HepG2 (cell line): ENCODE results near the gene COL5A1. TPM values are rescaled to one million over a fixed set of nuclear protein-coding genes. Genes with fewer than 3 reads are reported as not detected.

Experiments used
- ATAC-seq: fragments of 200-7000 bp; cut with Tn5 transposase; 3 replicates; pipeline ENCODE4 v1.9.1; 2020; ENCODE audit warnings: mild to moderate bottlenecking, moderate library complexity
- BruUV-seq: library from RNA; stranded (reverse); fragments of 400-500 nt; replicated peaks from 2 replicates; lab custom pipeline; 2021; lab: Mats Ljungman, UMichigan
- CTCF ChIA-PET: fragments of 300-600 bp; formaldehyde crosslinking; extraction: SDS; loops from one replicate; lab custom pipeline; 2021; ENCODE audit warnings: low total read pairs, inconsistent platforms, low intra/inter-chr PET ratio; lab: Yijun Ruan, JAX
- POLR2A ChIA-PET: fragments of 350-600 bp; sonication (Branson Sonifier 250); formaldehyde crosslinking; loops from one replicate; lab custom pipeline; 2020; ENCODE audit warnings: antibody characterized with exemption, inconsistent platforms; lab: Yijun Ruan, JAX
- DNase-seq: peaks from one replicate; pipeline ENCODE4 v3.0.0-alpha.2; 2015; ENCODE audit warnings: low spot score
- FAIRE-seq: peaks from 3 replicates; lab custom pipeline; 2011; peaks lifted over from hg19 to GRCh38; lab: Jason Lieb, UNC
- H2AFZ ChIP-seq: one replicate; pipeline ENCODE4 v1.6.1; 2011; ENCODE audit warnings: low read length, inconsistent platforms
- H3K27ac ChIP-seq: fragments of 300-600 bp; 3 replicates; pipeline ENCODE4 v1.8.0; 2011; ENCODE audit warnings: mixed run types, mild to moderate bottlenecking, mixed read lengths, low read length, inconsistent platforms; ENCODE audit not compliant: insufficient read depth; ENCODE audit errors: extremely low read length
- H3K27me3 ChIP-seq, 2 experiments: fragments of 200-600 bp in 1 of 2; 2 replicates in 1 of 2; 3 replicates in 1 of 2; pipeline versions ENCODE4 v1.6.0 to v1.8.0; 2011; ENCODE audit warnings: low read length in 2 of 2, mild to moderate bottlenecking in 2 of 2, moderate library complexity in 2 of 2, inconsistent platforms in 1 of 2; ENCODE audit not compliant: insufficient read depth in 2 of 2, control insufficient read depth in 1 of 2
- H3K36me3 ChIP-seq, 2 experiments: fragments of 200-600 bp in 1 of 2; replicated peaks in 1 of 2; 2 replicates in 1 of 2; 3 replicates in 1 of 2; pipeline versions ENCODE4 v1.5.1 to v1.8.0; 2011; ENCODE audit warnings: low read length in 2 of 2, inconsistent platforms in 1 of 2; ENCODE audit not compliant: insufficient read depth in 2 of 2, control insufficient read depth in 1 of 2
- H3K4me1 ChIP-seq: 2 replicates; pipeline ENCODE4 v1.5.1; 2012; ENCODE audit warnings: low read length, inconsistent platforms; ENCODE audit not compliant: insufficient read depth
- H3K4me2 ChIP-seq: 2 replicates; pipeline ENCODE4 v1.6.0; 2011; ENCODE audit warnings: low read depth, low read length, inconsistent platforms
- H3K4me3 ChIP-seq, 3 experiments: fragments of 200-600 bp in 1 of 3; sonication (generic), shearing (Covaris generic) in 1 of 3; replicated peaks in 1 of 3; 2 replicates each; pipeline ENCODE4 v1.5.1; 2011 to 2016; ENCODE audit warnings: low read length in 3 of 3, inconsistent platforms in 2 of 3, low read depth in 2 of 3, mild to moderate bottlenecking in 2 of 3, control low read depth in 1 of 3, mixed read lengths in 1 of 3; ENCODE audit not compliant: insufficient read depth in 1 of 3
- H3K79me2 ChIP-seq: one replicate; pipeline ENCODE4 v1.6.1; 2011; ENCODE audit warnings: low read length, inconsistent platforms; ENCODE audit not compliant: insufficient read depth
- H3K9ac ChIP-seq: 2 replicates; pipeline ENCODE4 v1.6.0; 2011; ENCODE audit warnings: mild to moderate bottlenecking, low read depth, low read length, inconsistent platforms; ENCODE audit not compliant: insufficient read depth
- H3K9me3 ChIP-seq: 2 replicates; pipeline ENCODE4 v1.5.1; 2012; ENCODE audit warnings: mild to moderate bottlenecking, low read length
- H4K20me1 ChIP-seq: 2 replicates; pipeline ENCODE4 v1.6.0; 2011; ENCODE audit warnings: inconsistent platforms, mild to moderate bottlenecking, low read length, moderate library complexity; ENCODE audit not compliant: insufficient read depth
- HMG20A ChIP-seq: IDR thresholded peaks from 2 replicates; pipeline ENCODE4 v1.6.1; 2016; ENCODE audit warnings: borderline replicate concordance
- KDM4B ChIP-seq: sonication (generic); formaldehyde crosslinking; IDR thresholded peaks from 2 replicates; pipeline ENCODE4 v1.4.0; 2020; ENCODE audit warnings: missing genetic modification reagents
- MEF2D ChIP-seq: sonication (generic); formaldehyde crosslinking; IDR thresholded peaks from 2 replicates; pipeline ENCODE4 v1.5.1; 2020; ENCODE audit warnings: mild to moderate bottlenecking, missing genetic modification reagents
- PITX1 ChIP-seq: sonication (generic); formaldehyde crosslinking; IDR thresholded peaks from 2 replicates; pipeline ENCODE4 v1.5.1; 2020; ENCODE audit warnings: mild to moderate bottlenecking, missing genetic modification reagents
- ZBTB2 ChIP-seq: sonication (generic); formaldehyde crosslinking; IDR thresholded peaks from 2 replicates; pipeline ENCODE4 v1.8.0; 2022; ENCODE audit warnings: low read depth, missing genetic modification reagents
- ZBTB21 ChIP-seq: sonication (generic); formaldehyde crosslinking; IDR thresholded peaks from 2 replicates; pipeline ENCODE4 v1.4.0; 2020; ENCODE audit warnings: missing genetic modification reagents
- ZNF136 ChIP-seq: sonication (generic); formaldehyde crosslinking; IDR thresholded peaks from 2 replicates; pipeline ENCODE4 v1.8.1; 2022; ENCODE audit warnings: low read depth, mild to moderate bottlenecking, moderate library complexity, missing genetic modification reagents
- WGBS: methylation state at CpG from one replicate; pipeline ENCODE4 v1.1.6; 2017; ENCODE audit warnings: low lambda C conversion rate; 5-methylcytosine and 5-hydroxymethylcytosine counted together
- in situ Hi-C: cut with HindIII; loops from 2 replicates; pipeline ENCODE4 v1.10.0; 2017; ENCODE audit warnings: low pct_unique_long_range_greater_than_20kb; ENCODE audit not compliant: extremely low pct_ligation_motif_present
- intact Hi-C: fragments of 100-400 bp; cut with micrococcal nuclease; formaldehyde crosslinking; loops from one replicate; pipeline ENCODE4 v1.10.0; 2022; ENCODE audit not compliant: unreplicated experiment
- polyA plus RNA-seq, 8 experiments: library from polyadenylated mRNA; depleted of rRNA in 3 of 8; stranded (reverse) in 7 of 8; unstranded in 1 of 8; fragments of >200 nt; fragmentation: Illumina TruSeq in 4 of 8; extraction: Trizol in 4 of 8; gene quantifications; 2 replicates each; pipeline versions ENCODE4 v1.2.1 to v1.2.3, GENCODE V29; 2011 to 2016; ENCODE audit warnings: low read depth in 4 of 8, missing spikeins in 1 of 8, mixed read lengths in 1 of 8; ENCODE audit not compliant: insufficient read depth in 1 of 8
- total RNA-seq, 5 experiments: library from RNA; depleted of rRNA; stranded (reverse); fragments of >200 nt; fragmentation: Illumina TruSeq; extraction: Trizol; gene quantifications; 2 replicates each; pipeline ENCODE4 v1.2.3, GENCODE V29; 2016; ENCODE audit warnings: low read depth in 1 of 5
- TF ChIP-seq, protein P1 (sequence below): sonication (generic); formaldehyde crosslinking; IDR thresholded peaks from 2 replicates; pipeline ENCODE4 v1.9.0; 2022; ENCODE audit warnings: missing genetic modification reagents, mild to moderate bottlenecking, borderline replicate concordance
- TF ChIP-seq, protein P2 (sequence below): sonication (generic); formaldehyde crosslinking; IDR thresholded peaks from 2 replicates; pipeline ENCODE4 v1.4.0; 2020; ENCODE audit warnings: mild to moderate bottlenecking, missing genetic modification reagents

COL5A1 gene
- total and polyA plus RNA-seq, 2 of the 13 experiments (the other 11 are each of a cell fraction or from before 2014, with no cell fraction given): not detected

DNA sequence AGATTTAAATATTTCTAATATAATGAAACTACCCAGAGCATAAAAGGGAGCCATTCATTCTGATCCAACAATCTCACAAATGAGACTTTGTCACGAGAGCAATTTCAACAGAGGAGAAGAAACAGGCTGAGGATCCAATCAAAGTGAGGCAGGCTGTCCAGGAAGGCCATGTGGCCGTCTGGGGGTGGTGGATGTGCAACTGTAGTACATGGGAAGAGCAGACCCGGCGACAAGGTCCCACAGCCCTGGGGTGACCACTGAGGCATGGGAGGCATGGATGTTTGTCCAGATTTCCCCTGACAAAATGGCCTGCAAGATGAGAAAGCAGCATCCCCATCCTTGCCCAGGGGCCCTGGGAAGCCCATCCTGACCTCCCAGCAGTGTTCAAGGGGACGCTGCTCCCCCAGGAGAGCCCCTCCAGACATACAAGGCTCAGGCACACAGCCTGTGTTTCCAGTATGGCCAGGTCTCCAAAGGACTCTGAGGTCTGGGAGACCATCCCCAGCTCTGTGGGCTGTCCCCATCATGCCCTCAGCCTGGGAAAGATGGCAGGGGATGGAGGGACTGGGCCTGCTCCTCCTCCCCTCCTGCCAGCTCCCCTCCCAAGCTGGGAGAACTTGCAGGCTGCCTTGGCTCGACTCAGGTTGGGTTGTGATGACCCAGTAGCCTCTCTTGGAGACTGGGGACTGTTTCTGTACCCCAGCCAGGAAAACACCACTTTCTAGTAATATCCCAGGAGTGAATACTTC is 211.5 kb downstream of the COL5A1 start:
- no peak for ATAC-seq
- Histone ChIP-seq H3K4me1 (no peaks in the 10 kb centered on the region), H4K20me1 (no peaks in the 10 kb centered on the region), H3K9ac (no peak overlapping the region), H3K36me3 (no peaks in the 10 kb centered on the region), H3K9me3 (no peaks in the 10 kb centered on the region; the same call in none of the 2 replicates), H3K4me2 (no peak overlapping the region), H3K27me3 (peaks cover 0 to 29% of the 10 kb centered on the region in 2 experiments; a peak in 3 of 5 replicates), H3K27ac (no peak overlapping the region), H3K4me3 (no peak overlapping the region), H2AFZ (no peak overlapping the region), H3K79me2 (no peaks in the 10 kb centered on the region)
- in situ Hi-C loops (no loop called here), intact Hi-C loops (no loop called here)
- DNase-seq: no peak
- ChIA-PET POLR2A (no interaction called here), CTCF (no interaction called here)
- WGBS: 4% methylated on average over 5 of the region's 6 CpGs
- TF ChIP-seq, protein P1, sequence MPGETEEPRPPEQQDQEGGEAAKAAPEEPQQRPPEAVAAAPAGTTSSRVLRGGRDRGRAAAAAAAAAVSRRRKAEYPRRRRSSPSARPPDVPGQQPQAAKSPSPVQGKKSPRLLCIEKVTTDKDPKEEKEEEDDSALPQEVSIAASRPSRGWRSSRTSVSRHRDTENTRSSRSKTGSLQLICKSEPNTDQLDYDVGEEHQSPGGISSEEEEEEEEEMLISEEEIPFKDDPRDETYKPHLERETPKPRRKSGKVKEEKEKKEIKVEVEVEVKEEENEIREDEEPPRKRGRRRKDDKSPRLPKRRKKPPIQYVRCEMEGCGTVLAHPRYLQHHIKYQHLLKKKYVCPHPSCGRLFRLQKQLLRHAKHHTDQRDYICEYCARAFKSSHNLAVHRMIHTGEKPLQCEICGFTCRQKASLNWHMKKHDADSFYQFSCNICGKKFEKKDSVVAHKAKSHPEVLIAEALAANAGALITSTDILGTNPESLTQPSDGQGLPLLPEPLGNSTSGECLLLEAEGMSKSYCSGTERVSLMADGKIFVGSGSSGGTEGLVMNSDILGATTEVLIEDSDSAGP (CRISPR knock-in tag): no peak
- TF ChIP-seq ZBTB21 (no peak), HMG20A (no peak), KDM4B (CRISPR knock-in tag) (no peak), PITX1 (CRISPR knock-in tag) (no peak), MEF2D (CRISPR knock-in tag) (no peak), ZNF136 (CRISPR knock-in tag) (no peak), ZBTB2 (CRISPR knock-in tag) (no peak)
- TF ChIP-seq, protein P2, sequence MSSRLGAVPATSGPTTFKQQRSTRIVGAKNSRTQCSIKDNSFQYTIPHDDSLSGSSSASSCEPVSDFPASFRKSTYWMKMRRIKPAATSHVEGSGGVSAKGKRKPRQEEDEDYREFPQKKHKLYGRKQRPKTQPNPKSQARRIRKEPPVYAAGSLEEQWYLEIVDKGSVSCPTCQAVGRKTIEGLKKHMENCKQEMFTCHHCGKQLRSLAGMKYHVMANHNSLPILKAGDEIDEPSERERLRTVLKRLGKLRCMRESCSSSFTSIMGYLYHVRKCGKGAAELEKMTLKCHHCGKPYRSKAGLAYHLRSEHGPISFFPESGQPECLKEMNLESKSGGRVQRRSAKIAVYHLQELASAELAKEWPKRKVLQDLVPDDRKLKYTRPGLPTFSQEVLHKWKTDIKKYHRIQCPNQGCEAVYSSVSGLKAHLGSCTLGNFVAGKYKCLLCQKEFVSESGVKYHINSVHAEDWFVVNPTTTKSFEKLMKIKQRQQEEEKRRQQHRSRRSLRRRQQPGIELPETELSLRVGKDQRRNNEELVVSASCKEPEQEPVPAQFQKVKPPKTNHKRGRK (CRISPR knock-in tag): no peak
- no TSS peak for BruUV-seq
- FAIRE-seq: no peak
